Activated CD8-positive, alpha-beta memory T cell treated with anti-CD3 and anti-CD28 coated beads, Interleukin-2, amount 50 U/mL, for 4 hours (primary cell): ENCODE results near the gene DES.

Source experiments
- DNase-seq: peaks from one replicate; pipeline ENCODE4 v3.0.0-alpha.2; 2020

Gene DES

GRCh38 chr2:219421323-219421722 is 3.1 kb downstream of the DES start:
- DNase-seq, result no peak

DNA sequence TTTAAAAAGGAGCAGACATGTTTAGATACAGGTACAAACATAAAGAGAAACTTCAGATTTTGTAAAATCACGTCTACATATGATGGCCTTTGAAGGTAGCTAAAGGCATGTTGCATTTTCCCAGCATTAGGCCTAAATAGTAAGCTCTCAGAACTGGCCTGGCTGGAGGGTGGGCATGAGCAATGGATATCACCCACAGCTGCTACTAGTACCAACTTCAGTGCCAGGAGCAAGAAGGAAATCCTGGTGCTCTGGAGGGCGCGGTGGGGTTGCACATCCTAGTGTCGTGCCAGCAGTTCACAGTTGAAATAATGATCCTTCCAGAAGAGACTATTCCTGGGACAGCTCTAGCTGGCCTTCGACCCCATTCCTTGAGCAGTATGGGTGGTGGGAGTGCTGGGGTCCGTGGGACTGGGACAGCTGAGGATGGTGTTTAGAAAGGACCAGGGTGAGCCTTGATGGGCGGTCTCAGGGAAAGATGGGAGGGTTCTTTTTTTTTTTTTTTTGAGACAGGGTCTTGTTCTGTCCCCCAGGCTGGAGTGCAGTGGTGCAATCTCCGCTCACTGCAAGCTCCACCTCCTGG is 4.9 kb downstream of the DES start:
- DNase-seq, result no peak

GRCh38 chr2:219423652-219424377 is 5.6 kb downstream of the DES start:
- DNase-seq, result no peak

DNA sequence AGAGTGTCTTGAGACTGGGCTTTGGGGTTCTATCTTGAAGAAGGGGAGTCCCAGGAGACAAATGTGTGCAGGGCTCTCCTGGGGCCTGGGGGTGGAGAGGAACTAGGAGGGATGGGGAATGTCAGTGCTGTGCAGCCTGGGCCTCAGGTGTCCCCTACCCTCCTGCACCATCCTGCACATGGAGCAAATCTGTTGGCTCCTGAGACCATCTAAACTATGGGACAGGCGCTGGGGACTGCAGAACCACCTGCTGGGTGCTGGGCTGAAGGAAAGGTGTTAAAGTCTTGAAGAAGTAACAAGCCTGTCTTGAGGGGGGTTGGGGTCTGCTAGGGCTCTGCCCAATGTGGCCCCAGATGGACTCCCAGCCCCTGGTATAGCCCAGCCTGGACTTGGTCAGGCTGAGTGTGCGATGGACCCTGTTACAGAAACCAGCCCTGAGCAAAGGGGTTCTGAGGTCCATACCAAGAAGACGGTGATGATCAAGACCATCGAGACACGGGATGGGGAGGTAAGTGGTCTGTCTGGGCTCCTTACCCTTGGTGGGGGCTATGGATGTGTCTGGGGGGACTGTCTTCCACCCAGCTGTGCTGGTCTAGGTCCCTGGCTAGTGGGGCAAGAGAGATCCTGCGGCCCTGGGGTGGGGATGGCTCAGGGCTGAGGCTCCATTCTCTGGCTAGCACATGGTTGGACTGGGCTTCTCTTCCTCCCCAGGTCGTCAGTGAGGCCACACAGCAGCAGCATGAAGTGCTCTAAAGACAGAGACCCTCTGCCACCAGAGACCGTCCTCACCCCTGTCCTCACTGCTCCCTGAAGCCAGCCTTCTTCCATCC is 7.3 kb downstream of the DES start:
- no peak for DNase-seq

- no peak for DNase-seq
Measured at GRCh38 chr2:219426068-219426443, 7.9 kb downstream of the DES start.

- no peak for DNase-seq
Measured at GRCh38 chr2:219426534-219427136, 8.5 kb downstream of the DES start.

GRCh38 chr2:219428469-219428868 is 10.3 kb downstream of the DES start:
- DNase-seq, result no peak

DNA sequence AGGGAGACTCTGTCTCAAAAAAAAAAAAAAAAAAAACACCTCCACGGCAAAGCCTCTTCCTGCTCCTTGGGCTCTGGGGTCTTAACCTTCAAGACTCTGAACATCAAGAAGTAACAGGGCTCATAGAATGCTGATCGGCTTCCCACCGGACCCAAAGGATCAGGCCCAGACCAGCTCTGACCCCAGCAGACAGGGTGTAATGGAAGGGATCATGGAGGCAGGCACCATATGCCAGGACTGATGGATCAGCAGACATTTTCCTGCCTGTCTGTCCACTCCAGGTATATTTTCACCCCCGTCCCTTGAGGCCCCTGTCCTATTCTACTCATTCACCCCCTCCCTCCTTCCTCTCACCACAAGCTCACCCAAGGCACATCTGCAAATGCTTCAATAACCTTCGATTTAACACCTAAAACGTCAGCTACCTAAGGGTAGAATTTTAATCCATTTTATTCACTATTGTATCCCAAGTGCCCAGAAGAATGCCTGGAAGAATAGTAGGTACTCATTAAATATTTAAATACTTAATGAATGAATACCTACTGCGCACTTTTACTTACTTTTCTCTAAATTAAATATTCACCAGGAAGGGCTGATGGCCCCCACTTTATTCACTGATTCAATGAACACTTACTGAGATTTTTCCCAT is 11.9 kb downstream of the DES start:
- no peak for DNase-seq

GRCh38 chr2:219430633-219431615 is 12.7 kb downstream of the DES start:
- no peak for DNase-seq

- no peak for DNase-seq
Measured at GRCh38 chr2:219433666-219434467, 15.7 kb downstream of the DES start.

- DNase-seq, result no peak
Measured at GRCh38 chr2:219434468-219434717, 16.2 kb downstream of the DES start.

DNA sequence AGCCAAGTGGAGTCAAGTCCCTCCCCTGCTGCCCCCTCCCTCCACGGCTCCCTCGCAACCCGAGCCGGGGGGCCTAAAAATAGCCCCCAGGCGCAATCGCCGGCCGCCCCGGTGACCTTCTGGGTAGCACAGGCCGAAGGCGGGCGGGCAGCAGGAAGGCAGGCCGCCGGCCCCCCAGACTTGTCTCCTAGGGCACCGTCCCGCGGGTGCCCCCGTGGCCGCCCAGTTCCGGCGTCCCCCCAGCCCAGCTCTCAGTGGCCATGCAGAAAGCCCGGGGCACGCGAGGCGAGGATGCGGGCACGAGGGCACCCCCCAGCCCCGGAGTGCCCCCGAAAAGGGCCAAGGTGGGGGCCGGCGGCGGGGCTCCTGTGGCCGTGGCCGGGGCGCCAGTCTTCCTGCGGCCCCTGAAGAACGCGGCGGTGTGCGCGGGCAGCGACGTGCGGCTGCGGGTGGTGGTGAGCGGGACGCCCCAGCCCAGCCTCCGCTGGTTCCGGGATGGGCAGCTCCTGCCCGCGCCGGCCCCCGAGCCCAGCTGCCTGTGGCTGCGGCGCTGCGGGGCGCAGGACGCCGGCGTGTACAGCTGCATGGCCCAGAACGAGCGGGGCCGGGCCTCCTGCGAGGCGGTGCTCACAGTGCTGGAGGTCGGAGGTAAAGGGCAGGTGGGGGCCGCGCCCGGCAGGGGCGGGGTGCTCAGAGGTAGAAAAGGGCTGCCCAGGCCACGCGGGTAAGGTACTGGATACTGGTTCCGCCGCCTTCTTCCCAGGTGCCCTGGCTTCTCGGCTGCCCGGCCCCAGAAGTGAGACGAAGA is 16.7 kb downstream of the DES start, which contains the start of gene SPEG:
Gene SPEG (plus strand): TSS at position 126 of the 808 bp plus-strand sequence. CDS start 135 bp downstream, at position 261.
- DNase-seq, result no peak

- DNase-seq, result no peak
Measured at GRCh38 chr2:219435701-219436100, 17.5 kb downstream of the DES start.

DNA sequence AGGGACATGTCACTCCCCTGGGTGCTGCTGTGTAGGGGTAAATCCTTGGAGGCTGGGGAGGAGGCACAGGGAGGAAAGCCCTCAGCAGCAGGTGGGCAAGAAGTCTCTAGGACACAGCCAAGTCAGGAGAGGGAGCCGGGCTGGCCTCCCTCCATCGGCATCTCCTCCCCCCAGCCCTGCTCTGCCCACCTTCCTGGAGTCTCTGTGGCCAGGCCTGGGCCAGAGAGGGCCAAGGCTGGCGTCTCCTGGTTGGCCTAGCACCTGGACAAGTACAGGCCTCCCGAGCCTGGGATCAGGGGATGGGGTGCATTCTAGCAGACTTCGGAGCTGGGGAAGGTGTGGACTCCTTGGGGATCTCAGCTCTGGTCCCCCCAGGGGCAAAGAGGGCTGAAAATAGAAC is 18.3 kb downstream of the DES start:
- no peak for DNase-seq

DNA sequence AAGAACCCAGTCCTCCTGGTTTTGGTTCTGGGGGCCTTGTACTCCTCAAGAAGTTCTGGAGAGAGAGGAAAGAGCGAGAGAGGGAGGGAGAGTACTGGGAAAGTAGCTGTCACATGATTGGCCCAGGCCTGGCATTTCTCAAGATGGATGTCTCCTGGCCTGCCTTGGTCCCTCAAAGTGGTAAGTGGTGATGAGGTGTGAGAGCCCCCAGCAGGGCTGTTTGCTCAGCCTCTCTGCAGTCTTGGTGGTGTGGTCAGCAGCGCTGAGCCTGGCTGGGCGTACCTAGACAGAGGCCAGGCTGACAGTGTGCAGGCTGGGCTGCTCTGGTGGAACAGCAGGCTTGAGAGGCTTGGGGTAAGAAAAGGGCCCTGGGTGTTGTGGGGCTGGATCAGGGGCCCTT is 19.0 kb downstream of the DES start:
- DNase-seq, result no peak

DNA sequence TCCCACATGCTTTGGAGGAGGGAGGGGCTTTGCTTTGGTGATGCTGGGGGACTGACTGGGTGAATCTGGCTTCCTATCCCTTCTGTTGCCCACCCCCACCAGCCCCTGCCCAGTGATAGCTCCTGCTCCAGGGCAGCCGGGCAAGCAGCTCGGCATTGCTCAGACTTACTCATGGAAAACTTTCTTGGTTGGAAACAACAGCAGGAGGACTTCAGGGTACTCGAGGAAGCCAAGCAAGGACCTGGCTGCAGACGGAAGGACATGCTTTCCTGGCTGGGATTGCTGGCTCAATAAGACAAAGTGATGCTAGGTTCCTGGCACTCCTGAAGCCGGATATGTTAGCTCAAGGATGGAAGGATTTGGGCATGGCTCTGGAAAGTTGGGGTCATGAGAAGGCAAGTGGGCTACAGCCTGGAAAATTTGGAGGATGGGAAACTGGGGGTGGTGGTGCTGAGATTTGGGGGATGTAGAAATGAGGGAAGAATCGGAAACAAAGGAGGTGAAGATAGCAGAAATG is 19.6 kb downstream of the DES start:
- DNase-seq, result no peak

GRCh38 chr2:219438453-219438852 is 20.3 kb downstream of the DES start:
- no peak for DNase-seq

- no peak for DNase-seq
Measured at GRCh38 chr2:219439506-219439905, 21.3 kb downstream of the DES start.

GRCh38 chr2:219440388-219441256 is 22.4 kb downstream of the DES start:
- no peak for DNase-seq
